ENCODE data around the gene SIGLEC12.
"Not testable (repeated sequence)": the region's sequence is repeated elsewhere in the genome, so short reads cannot be mapped to it uniquely, and the experiment has no call there.

The SIGLEC12 gene

GRCh38 chr19:51458051-51458645 lies 43.5 kb downstream of the SIGLEC12 start, which contains the start of gene SIGLEC8:
Gene SIGLEC8 (minus strand): TSS chr19:51458454. CDS start chr19:51458387, 67 bp downstream.
- DNase-seq (ENCODE audit: low read depth) = no peak

- DNase-seq (ENCODE audit: low read depth) = no peak
These were observed 44.1 kb downstream of the SIGLEC12 start for GRCh38 chr19:51457351-51458013.

GRCh38 chr19:51456541-51457290 lies 44.9 kb downstream of the SIGLEC12 start:
- no peak for DNase-seq (ENCODE audit: low read depth)

- DNase-seq (ENCODE audit: low read depth) = no peak
These were observed 50.8 kb downstream of the SIGLEC12 start for GRCh38 chr19:51450730-51451307.

GRCh38 chr19:51448411-51449016 lies 53.1 kb downstream of the SIGLEC12 start:
- DNase-seq (ENCODE audit: low read depth) = no peak

GRCh38 chr19:51448011-51448410 lies 53.6 kb downstream of the SIGLEC12 start:
- no peak for DNase-seq (ENCODE audit: low read depth)

GRCh38 chr19:51447510-51447909 lies 54.1 kb downstream of the SIGLEC12 start:
- not testable (repeated sequence) for DNase-seq (ENCODE audit: low read depth)

- DNase-seq (ENCODE audit: low read depth) = peak; percentile 43
These were observed 59.9 kb downstream of the SIGLEC12 start for GRCh38 chr19:51441410-51442390.

All from T follicular helper cell (primary cell).